B cell (primary cell): ENCODE data around the gene NXNL2. TPM values are rescaled to one million over a fixed set of nuclear protein-coding genes. Genes with fewer than 3 reads are reported as not detected.

ENCODE experiments used
- ATAC-seq: fragments of 200-7000 bp; cut with Tn5 transposase; one replicate; pipeline ENCODE4 v1.10.0; 2021; ENCODE audit warnings: low read depth, mild to moderate bottlenecking, moderate number of reproducible peaks, moderate library complexity
- CTCF ChIA-PET: fragments of 350-600 bp; sonication (Branson Sonifier 250); formaldehyde crosslinking; loops from one replicate; lab custom pipeline; 2021; ENCODE audit warnings: antibody characterized with exemption, inconsistent platforms; lab: Charles Lee
- POLR2A ChIA-PET: fragments of 350-600 bp; sonication (Branson Sonifier 250); formaldehyde crosslinking; loops from one replicate; lab custom pipeline; 2021; ENCODE audit warnings: antibody characterized with exemption; lab: Charles Lee
- DNase-seq: peaks from one replicate; pipeline ENCODE4 v3.0.0; 2013
- H2AFZ ChIP-seq: 2 replicates; pipeline ENCODE4 v1.6.1; 2012; ENCODE audit warnings: mild to moderate bottlenecking, low read depth, low read length; ENCODE audit not compliant: insufficient read depth, poor library complexity, severe bottlenecking
- H3K27ac ChIP-seq, 2 donors: 1 replicate in 1 of 2; 2 replicates in 1 of 2; pipeline ENCODE4 v1.5.1; 2012 to 2013; ENCODE audit warnings: low read length in 2 of 2, mild to moderate bottlenecking in 2 of 2, moderate library complexity in 1 of 2
- H3K27me3 ChIP-seq, 4 experiments: fragments of 200-600 bp in 1 of 4; sonication (generic) in 1 of 4; replicated peaks in 1 of 4; 1 replicate in 2 of 4; 2 replicates in 2 of 4; pipeline versions ENCODE4 v1.6.1 to v1.7.0; 2013 to 2016; ENCODE audit warnings: low read length in 3 of 4, mild to moderate bottlenecking in 2 of 4, mixed read lengths in 1 of 4, moderate library complexity in 1 of 4; ENCODE audit not compliant: insufficient read depth in 4 of 4, control insufficient read depth in 3 of 4; ENCODE audit errors: control extremely low read depth in 1 of 4
- H3K36me3 ChIP-seq, 2 experiments: replicated peaks in 1 of 2; 1 replicate in 1 of 2; 2 replicates in 1 of 2; pipeline versions ENCODE4 v1.6.1 to v1.7.1; 2013; ENCODE audit warnings: low read length in 1 of 2; ENCODE audit not compliant: insufficient read depth in 2 of 2, control insufficient read depth in 1 of 2; ENCODE audit errors: control extremely low read depth in 1 of 2, extremely low read depth in 1 of 2
- H3K4me1 ChIP-seq, 2 donors: fragments of 200-600 bp in 1 of 2; sonication (generic) in 1 of 2; 1 replicate in 1 of 2; 2 replicates in 1 of 2; pipeline versions ENCODE4 v1.5.1 to v1.6.1; 2013 to 2017; ENCODE audit warnings: low read length in 2 of 2; ENCODE audit not compliant: control insufficient read depth in 2 of 2, insufficient read depth in 2 of 2
- H3K4me2 ChIP-seq: replicated peaks from 2 replicates; pipeline ENCODE3; 2012; ENCODE audit warnings: mild to moderate bottlenecking, low read depth, low read length; ENCODE audit not compliant: poor library complexity, severe bottlenecking
- H3K4me3 ChIP-seq, 5 experiments: fragments of 200-600 bp in 1 of 5; sonication (generic) in 1 of 5; 1 replicate in 3 of 5; 2 replicates in 2 of 5; pipeline versions ENCODE4 v1.5.1 to v1.7.0; 2011 to 2016; ENCODE audit warnings: low read length in 4 of 5, mild to moderate bottlenecking in 4 of 5, low read depth in 2 of 5, control low read depth in 1 of 5, moderate library complexity in 1 of 5; ENCODE audit not compliant: insufficient read depth in 1 of 5; ENCODE audit errors: control extremely low read depth in 1 of 5, extremely low read depth in 1 of 5
- H3K79me2 ChIP-seq: fragments of 200-600 bp; sonication (generic); one replicate; pipeline ENCODE4 v1.6.0; 2016; ENCODE audit warnings: low read length; ENCODE audit not compliant: control insufficient read depth, insufficient read depth
- H3K9ac ChIP-seq: fragments of 200-600 bp; sonication (generic); 2 replicates; pipeline ENCODE4 v1.6.1; 2017; ENCODE audit warnings: mild to moderate bottlenecking, low read length, moderate library complexity
- H3K9me3 ChIP-seq, 3 donors: one replicate each; pipeline versions ENCODE4 v1.6.1 to v1.7.1; 2013; ENCODE audit warnings: low read length in 2 of 3; ENCODE audit not compliant: control insufficient read depth in 2 of 3, insufficient read depth in 1 of 3; ENCODE audit errors: control extremely low read depth in 1 of 3
- H4K20me1 ChIP-seq: 2 replicates; pipeline ENCODE4 v1.6.0; 2012; ENCODE audit warnings: mild to moderate bottlenecking, low read length; ENCODE audit not compliant: insufficient read depth, control insufficient read depth, poor library complexity, severe bottlenecking
- H3K27ac Mint-ChIP-seq: one replicate; pipeline ENCODE4 v1.8.0; 2021; ENCODE audit warnings: mixed read lengths
- H3K27me3 Mint-ChIP-seq: one replicate; pipeline ENCODE4 v1.8.0; 2021; ENCODE audit warnings: mixed read lengths
- H3K4me1 Mint-ChIP-seq: one replicate; pipeline ENCODE4 v1.8.0; 2021; ENCODE audit warnings: mixed read lengths
- H3K4me3 Mint-ChIP-seq: one replicate; pipeline ENCODE4 v1.8.0; 2021; ENCODE audit warnings: mixed read lengths
- H3K9me3 Mint-ChIP-seq: one replicate; pipeline ENCODE4 v1.8.0; 2022; ENCODE audit warnings: mixed read lengths; ENCODE audit not compliant: insufficient read depth
- CTCF ChIP-seq: fragments of 200-600 bp; IDR thresholded peaks from one replicate; pipeline ENCODE4 v1.8.0; 2022; ENCODE audit warnings: antibody characterized with exemption, mild to moderate bottlenecking
- EZH2 ChIP-seq: IDR thresholded peaks from 2 replicates; pipeline ENCODE4 v1.6.1; 2012; ENCODE audit warnings: borderline replicate concordance, low read depth, mild to moderate bottlenecking, moderate library complexity, low read length; ENCODE audit not compliant: insufficient read depth, poor library complexity, severe bottlenecking
- WGBS: methylation state at CpG from one replicate; pipeline ENCODE4 v1.1.5; 2013; ENCODE audit warnings: missing lambda C conversion rate; ENCODE audit not compliant: insufficient coverage; 5-methylcytosine and 5-hydroxymethylcytosine counted together
- intact Hi-C: fragments of 100-400 bp; cut with micrococcal nuclease; formaldehyde crosslinking; loops from one replicate; pipeline ENCODE4 v1.10.0; 2022
- polyA plus RNA-seq: library from polyadenylated mRNA; depleted of rRNA; stranded (reverse); fragments of >200 nt; gene quantifications from 2 replicates; pipeline ENCODE4 v1.2.3, GENCODE V29; 2012
- total RNA-seq, 2 donors: library from RNA; stranded (reverse); fragments of 120-200 nt in 1 of 2; gene quantifications; 1 replicate in 1 of 2; 2 replicates in 1 of 2; pipeline versions ENCODE4 v1.2.3 to v1.2.4, GENCODE V29; 2013 to 2022

NXNL2 gene
- total and polyA plus RNA-seq, 2 donors (not counting 1 experiment from before 2014, with no cell fraction given): not detected

- Mint-ChIP-seq H3K27me3 (peaks cover 19% of the 10 kb centered on the region), H3K4me3 (peak overlapping the region; percentile 47), H3K9me3 (no peaks in the 10 kb centered on the region), H3K27ac (no peak overlapping the region), H3K4me1 (peaks cover 4% of the 10 kb centered on the region)
- intact Hi-C loops: loop anchor here (5.0 kb wide), 1 partner anchor 901 kb away; no protein-coding TSS in a partner anchor
- H3K4me1 ChIP-seq: peaks cover 4 to 6% of the 10 kb centered on the region in 2 donors
- H3K9ac ChIP-seq: peak overlapping the region; percentile 18
- H3K27me3 ChIP-seq: no peaks in the 10 kb centered on the region
- H3K79me2 ChIP-seq: no peaks in the 10 kb centered on the region
- peak; percentile 65 for ATAC-seq
- H4K20me1 ChIP-seq: no peaks in the 10 kb centered on the region
- CTCF ChIA-PET: interaction anchor here (0.8 to 1.9 kb wide), 4 partner anchors 10 to 627 kb away, joined by 3 to 8 read pairs (median 4); no protein-coding TSS in a partner anchor
- no peak overlapping the region for H3K27ac ChIP-seq
- peak overlapping the region in 2 of 5 experiments; percentile 8 to 37 for H3K4me3 ChIP-seq
- H2AFZ ChIP-seq: peak overlapping the region; percentile 47
- H3K4me2 ChIP-seq: peak overlapping the region; percentile 74
- POLR2A ChIA-PET: no interaction called here
- no peak for TF ChIP-seq EZH2
- TF ChIP-seq CTCF: peak; percentile 92
- H3K36me3 ChIP-seq: no peaks in the 10 kb centered on the region
- WGBS: 42% methylated on average over 24 of the region's 28 CpGs
- DNase-seq: peak; percentile 63
- H3K9me3 ChIP-seq: peaks cover 0 to 4% (median 0%) of the 10 kb centered on the region in 3 donors
Observed at GRCh38 chr9:88578121-88579049, 43.4 kb downstream of the NXNL2 start.
